Mononuclear cell (primary cell): Measurements from ENCODE around the gene NFATC2. TPM values are rescaled to one million over a fixed set of nuclear protein-coding genes. Genes with fewer than 3 reads are reported as not detected.

Experiments used
- H3K27me3 ChIP-seq: 2 replicates; pipeline ENCODE4 v1.6.0; 2011; ENCODE audit warnings: low read length, control low read depth; ENCODE audit not compliant: insufficient read depth
- H3K4me1 ChIP-seq: 2 replicates; pipeline ENCODE4 v1.5.1; 2011; ENCODE audit warnings: mild to moderate bottlenecking, low read length, control low read depth; ENCODE audit not compliant: insufficient read depth
- H3K4me3 ChIP-seq: 2 replicates; pipeline ENCODE4 v1.5.1; 2011; ENCODE audit warnings: mild to moderate bottlenecking, low read length, moderate library complexity
- H3K9me3 ChIP-seq: 2 replicates; pipeline ENCODE4 v1.5.1; 2011; ENCODE audit warnings: low read depth, mild to moderate bottlenecking, control low read depth, low read length
- total RNA-seq: library from RNA; depleted of rRNA; stranded (reverse); fragments of >200 nt; gene quantifications from one replicate; pipeline ENCODE4 v1.2.3, GENCODE V29; 2012

Gene NFATC2
- total RNA-seq, 1 donor: 12.2 TPM

GRCh38 chr20:51361258-51361657, 181.3 kb downstream of the NFATC2 start:
- H3K27me3 ChIP-seq: no peaks in the 10 kb centered on the region
- no peaks in the 10 kb centered on the region for H3K4me1 ChIP-seq
- H3K4me3 ChIP-seq: no peak overlapping the region
- no peaks in the 10 kb centered on the region for H3K9me3 ChIP-seq

GRCh38 chr20:51360451-51361201, 181.9 kb downstream of the NFATC2 start:
- Histone ChIP-seq H3K4me1 (no peaks in the 10 kb centered on the region), H3K27me3 (no peaks in the 10 kb centered on the region), H3K4me3 (no peak overlapping the region)

GRCh38 chr20:51359947-51360346, 182.6 kb downstream of the NFATC2 start:
- no peaks in the 10 kb centered on the region for H3K4me1 ChIP-seq
- no peaks in the 10 kb centered on the region for H3K9me3 ChIP-seq
- H3K4me3 ChIP-seq: no peak overlapping the region
- no peaks in the 10 kb centered on the region for H3K27me3 ChIP-seq

More at GRCh38 chr20:51360451-51361201, 181.9 kb downstream of the NFATC2 start:
- no peaks in the 10 kb centered on the region for H3K9me3 ChIP-seq

GRCh38 chr20:51359401-51359800, 183.1 kb downstream of the NFATC2 start:
- H3K4me3 ChIP-seq: no peak overlapping the region
- no peaks in the 10 kb centered on the region for H3K9me3 ChIP-seq
- H3K27me3 ChIP-seq: no peaks in the 10 kb centered on the region
- H3K4me1 ChIP-seq: no peaks in the 10 kb centered on the region

- no peak overlapping the region for H3K4me3 ChIP-seq
- no peaks in the 10 kb centered on the region for H3K4me1 ChIP-seq
- no peaks in the 10 kb centered on the region for H3K27me3 ChIP-seq
- H3K9me3 ChIP-seq: no peaks in the 10 kb centered on the region
Measured at GRCh38 chr20:51358032-51358724, 184.3 kb downstream of the NFATC2 start.

- Histone ChIP-seq H3K4me3 (no peak overlapping the region), H3K27me3 (no peaks in the 10 kb centered on the region), H3K9me3 (no peaks in the 10 kb centered on the region), H3K4me1 (no peaks in the 10 kb centered on the region)
Measured at GRCh38 chr20:51357543-51357942, 185.0 kb downstream of the NFATC2 start.

GRCh38 chr20:51356871-51357270, 185.6 kb downstream of the NFATC2 start:
- no peaks in the 10 kb centered on the region for H3K27me3 ChIP-seq
- H3K4me3 ChIP-seq: no peak overlapping the region
- H3K4me1 ChIP-seq: no peaks in the 10 kb centered on the region
- H3K9me3 ChIP-seq: no peaks in the 10 kb centered on the region

GRCh38 chr20:51354769-51355319, 187.7 kb downstream of the NFATC2 start:
- no peaks in the 10 kb centered on the region for H3K4me1 ChIP-seq
- no peak overlapping the region for H3K4me3 ChIP-seq
- H3K27me3 ChIP-seq: no peaks in the 10 kb centered on the region
- no peaks in the 10 kb centered on the region for H3K9me3 ChIP-seq

GRCh38 chr20:51354191-51354768, 188.2 kb downstream of the NFATC2 start:
- Histone ChIP-seq H3K4me3 (no peak overlapping the region), H3K4me1 (no peaks in the 10 kb centered on the region)

GRCh38 chr20:51353491-51353890, 189.0 kb downstream of the NFATC2 start:
- Histone ChIP-seq H3K27me3 (no peaks in the 10 kb centered on the region), H3K4me3 (no peak overlapping the region), H3K9me3 (no peaks in the 10 kb centered on the region), H3K4me1 (no peaks in the 10 kb centered on the region)

More at GRCh38 chr20:51354191-51354768, 188.2 kb downstream of the NFATC2 start:
- H3K9me3 ChIP-seq: no peaks in the 10 kb centered on the region
- no peaks in the 10 kb centered on the region for H3K27me3 ChIP-seq

GRCh38 chr20:51352791-51353190, 189.7 kb downstream of the NFATC2 start:
- H3K9me3 ChIP-seq: no peaks in the 10 kb centered on the region
- H3K27me3 ChIP-seq: no peaks in the 10 kb centered on the region
- no peak overlapping the region for H3K4me3 ChIP-seq
- H3K4me1 ChIP-seq: no peaks in the 10 kb centered on the region

GRCh38 chr20:51350941-51351631, 191.4 kb downstream of the NFATC2 start:
- Histone ChIP-seq H3K4me1 (no peaks in the 10 kb centered on the region), H3K27me3 (no peaks in the 10 kb centered on the region), H3K9me3 (no peaks in the 10 kb centered on the region), H3K4me3 (no peak overlapping the region)

GRCh38 chr20:51348876-51349275, 193.6 kb downstream of the NFATC2 start:
- Histone ChIP-seq H3K9me3 (no peaks in the 10 kb centered on the region), H3K27me3 (no peaks in the 10 kb centered on the region), H3K4me3 (no peak overlapping the region), H3K4me1 (no peaks in the 10 kb centered on the region)

- Histone ChIP-seq H3K4me1 (no peaks in the 10 kb centered on the region), H3K9me3 (no peaks in the 10 kb centered on the region), H3K4me3 (no peak overlapping the region), H3K27me3 (no peaks in the 10 kb centered on the region)
Measured at GRCh38 chr20:51347831-51348230, 194.7 kb downstream of the NFATC2 start.
